ENCODE measurements around the gene SRC.

DNA sequence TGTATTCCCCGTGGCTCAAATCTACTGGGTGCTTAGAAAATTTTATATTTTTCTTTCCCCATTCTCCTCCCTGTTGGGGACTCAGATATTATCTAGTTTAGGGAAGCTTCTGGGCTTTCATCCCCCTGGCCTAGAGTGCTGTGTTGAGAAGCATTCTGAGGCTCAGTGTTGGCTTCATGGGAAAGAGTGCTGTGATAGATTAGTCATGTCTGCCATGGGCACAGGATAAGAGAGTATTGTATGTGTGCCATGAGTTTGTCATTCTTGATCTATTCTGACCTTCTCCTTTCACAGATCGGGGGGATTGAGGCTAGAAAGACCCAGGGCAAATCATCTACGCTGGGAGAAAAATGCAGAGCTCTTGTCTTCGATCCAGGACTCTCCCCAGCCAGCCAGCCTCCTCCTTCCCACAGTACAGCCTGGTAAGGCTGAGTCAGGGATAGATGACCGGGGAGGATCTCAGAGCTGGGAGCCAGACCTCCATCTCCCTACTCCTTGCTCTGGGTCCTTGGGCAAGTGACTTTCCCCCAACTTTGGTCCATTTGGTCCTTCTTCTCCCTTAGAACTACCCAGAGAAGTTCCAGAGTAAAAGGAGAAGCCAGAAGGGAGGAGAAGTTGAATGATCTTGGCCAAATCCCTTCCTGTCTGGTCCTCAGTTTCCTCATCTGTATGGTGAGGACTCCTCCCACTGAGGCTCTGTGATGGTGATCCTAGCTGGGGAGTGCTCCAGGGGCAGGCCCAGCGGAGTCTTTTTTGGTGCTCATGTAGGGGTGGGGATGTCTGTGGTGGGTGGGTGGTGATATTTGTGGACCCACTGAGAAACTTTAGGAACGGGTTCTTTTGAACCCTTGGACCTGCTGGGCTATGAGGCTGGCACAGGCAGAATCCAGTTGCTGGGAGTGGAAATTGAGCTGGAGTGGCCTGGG, 5.0 kb downstream of the SRC start:
- TF ChIP-seq, protein P1, sequence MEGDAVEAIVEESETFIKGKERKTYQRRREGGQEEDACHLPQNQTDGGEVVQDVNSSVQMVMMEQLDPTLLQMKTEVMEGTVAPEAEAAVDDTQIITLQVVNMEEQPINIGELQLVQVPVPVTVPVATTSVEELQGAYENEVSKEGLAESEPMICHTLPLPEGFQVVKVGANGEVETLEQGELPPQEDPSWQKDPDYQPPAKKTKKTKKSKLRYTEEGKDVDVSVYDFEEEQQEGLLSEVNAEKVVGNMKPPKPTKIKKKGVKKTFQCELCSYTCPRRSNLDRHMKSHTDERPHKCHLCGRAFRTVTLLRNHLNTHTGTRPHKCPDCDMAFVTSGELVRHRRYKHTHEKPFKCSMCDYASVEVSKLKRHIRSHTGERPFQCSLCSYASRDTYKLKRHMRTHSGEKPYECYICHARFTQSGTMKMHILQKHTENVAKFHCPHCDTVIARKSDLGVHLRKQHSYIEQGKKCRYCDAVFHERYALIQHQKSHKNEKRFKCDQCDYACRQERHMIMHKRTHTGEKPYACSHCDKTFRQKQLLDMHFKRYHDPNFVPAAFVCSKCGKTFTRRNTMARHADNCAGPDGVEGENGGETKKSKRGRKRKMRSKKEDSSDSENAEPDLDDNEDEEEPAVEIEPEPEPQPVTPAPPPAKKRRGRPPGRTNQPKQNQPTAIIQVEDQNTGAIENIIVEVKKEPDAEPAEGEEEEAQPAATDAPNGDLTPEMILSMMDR (IDR thresholded peaks at IDR 0.05): no peak
- no peak for TF ChIP-seq POLR2A (IDR thresholded peaks at IDR 0.05)
